ENCODE results near the gene CCDC12.

- TF ChIP-seq POLR2A (IDR thresholded peaks at IDR 0.05; ENCODE audit: borderline replicate concordance, extremely low read depth, insufficient read depth, insufficient read length) (no peak), ZNF274 (IDR thresholded peaks at IDR 0.05; ENCODE audit: low read depth, low read length) (no peak), CTCF (IDR thresholded peaks at IDR 0.05 in 2 of 3, conservative IDR thresholded peaks at IDR 0.05 in 1 of 3; ENCODE audit: borderline replicate concordance in 1 of 3, insufficient read depth in 1 of 3, low read depth in 2 of 3, low read length in 2 of 3) (no peak), EZH2 (IDR thresholded peaks at IDR 0.05) (no peak), POLR2AphosphoS5 (IDR thresholded peaks at IDR 0.05; ENCODE audit: low read depth, low read length) (no peak), YY1 (IDR thresholded peaks at IDR 0.05; ENCODE audit: extremely low read depth, insufficient replicate concordance, low read depth, low read length) (no peak)
These were observed 7.6 kb downstream of the CCDC12 start for GRCh38 chr3:46968783-46969428.
